Mammary epithelial cell (primary cell): ENCODE measurements around the gene LRP1-AS.

Experiments
- CTCF ChIP-seq, 2 donors: IDR thresholded peaks in 1 of 2; conservative IDR thresholded peaks in 1 of 2; 2 replicates each; pipeline ENCODE4 v1.5.1; 2011 to 2012; ENCODE audit warnings: inconsistent platforms in 2 of 2, low read length in 2 of 2, mild to moderate bottlenecking in 2 of 2, control low read depth in 1 of 2, low read depth in 1 of 2; ENCODE audit not compliant: insufficient read depth in 1 of 2; ENCODE audit errors: extremely low read depth in 1 of 2
- EZH2 ChIP-seq: IDR thresholded peaks from 2 replicates; pipeline ENCODE4 v1.6.1; 2012; ENCODE audit warnings: low read length, inconsistent platforms, borderline replicate concordance

DNA sequence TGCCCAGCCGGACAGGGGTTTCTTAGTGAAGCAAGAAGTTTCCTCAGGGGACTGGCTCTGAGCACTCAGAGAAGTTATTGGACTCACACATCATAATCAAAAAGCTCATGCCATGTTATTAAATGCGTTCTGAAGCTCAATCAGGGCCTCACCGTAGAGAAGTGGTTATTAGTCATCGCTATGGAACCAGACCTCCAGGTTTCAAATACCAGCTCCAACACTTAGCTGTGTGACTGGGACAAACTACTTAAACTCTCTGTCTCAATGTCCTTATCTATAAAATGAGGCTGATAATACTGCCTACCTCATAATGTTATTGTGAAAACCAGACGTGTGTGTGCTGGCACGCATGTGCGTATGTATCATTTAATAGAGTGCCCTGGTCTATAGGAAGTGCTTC is 43.6 kb downstream of the LRP1-AS start:
- TF ChIP-seq CTCF (conservative IDR thresholded peaks at IDR 0.05 in 1 of 2, IDR thresholded peaks at IDR 0.05 in 1 of 2; ENCODE audit: extremely low read depth in 1 of 2, insufficient read depth in 1 of 2, low read depth in 1 of 2, low read length in 2 of 2) (no peak), EZH2 (no peak)
